Left ventricle myocardium inferior (tissue), 1 donor: Measurements from ENCODE around the gene PLSCR4. TPM values are rescaled to one million over a fixed set of nuclear protein-coding genes. Genes with fewer than 3 reads are reported as not detected.

Experiments used
- DNase-seq: peaks from one replicate; pipeline ENCODE4 v3.0.0-alpha.2; 2020
- H3K27ac ChIP-seq: fragments of 200-600 bp; replicated peaks from 2 replicates; pipeline ENCODE4 v1.8.0; 2021
- H3K27me3 ChIP-seq: fragments of 200-600 bp; 2 replicates; pipeline ENCODE4 v1.8.0; 2021; ENCODE audit warnings: low read depth
- H3K36me3 ChIP-seq: fragments of 200-600 bp; 2 replicates; pipeline ENCODE4 v1.8.0; 2021
- H3K4me1 ChIP-seq: fragments of 200-600 bp; 2 replicates; pipeline ENCODE4 v1.8.0; 2021
- H3K4me3 ChIP-seq: fragments of 200-600 bp; 2 replicates; pipeline ENCODE4 v1.8.0; 2021; ENCODE audit warnings: mild to moderate bottlenecking, moderate library complexity
- H3K9me3 ChIP-seq: fragments of 200-600 bp; replicated peaks from 2 replicates; pipeline ENCODE4 v1.8.0; 2021
- CTCF ChIP-seq: fragments of 200-600 bp; IDR thresholded peaks from 2 replicates; pipeline ENCODE4 v1.8.0; 2021; ENCODE audit warnings: antibody characterized with exemption, mild to moderate bottlenecking, borderline replicate concordance
- intact Hi-C: fragments of 100-400 bp; cut with micrococcal nuclease; formaldehyde crosslinking; loops from one replicate; pipeline ENCODE4 v1.11.0; 2022
- total RNA-seq: library from RNA; stranded (reverse); fragmentation: NEBNext Ultra II Directional; extraction: Animal tissue kit (Norgen Biotek cat#: 25700); gene quantifications from one replicate; pipeline ENCODE4 v1.2.1, GENCODE V29; 2021
- donor health status: DM: no; HTN: yes; CAD: no; lungs with severe emphysema.

PLSCR4 gene
- total RNA-seq, 1 donor from 2014 or later, result 12.1 TPM

- no peak for DNase-seq
- no peak for TF ChIP-seq CTCF
- Histone ChIP-seq H3K27me3 (no peaks in the 10 kb centered on the region), H3K4me1 (peaks cover 31% of the 10 kb centered on the region), H3K4me3 (no peak overlapping the region), H3K9me3 (no peaks in the 10 kb centered on the region), H3K27ac (no peak overlapping the region), H3K36me3 (no peaks in the 10 kb centered on the region)
- intact Hi-C loops, result no loop called here
Measured at GRCh38 chr3:146279013-146279412, 28.1 kb upstream of the PLSCR4 start.

GRCh38 chr3:146277953-146278631 lies 27.2 kb upstream of the PLSCR4 start:
- DNase-seq, result no peak
- peaks cover 32% of the 10 kb centered on the region for H3K4me1 ChIP-seq
- intact Hi-C loops, result no loop called here
- no peak for TF ChIP-seq CTCF
- no peaks in the 10 kb centered on the region for H3K27me3 ChIP-seq
- H3K4me3 ChIP-seq, result no peak overlapping the region
- H3K27ac ChIP-seq, result peak overlapping the region; percentile 56
- no peaks in the 10 kb centered on the region for H3K9me3 ChIP-seq
- H3K36me3 ChIP-seq, result no peaks in the 10 kb centered on the region

- no peak for TF ChIP-seq CTCF
- no peaks in the 10 kb centered on the region for H3K36me3 ChIP-seq
- intact Hi-C loops, result no loop called here
Measured at GRCh38 chr3:146275476-146275875, 24.6 kb upstream of the PLSCR4 start.

GRCh38 chr3:146274833-146275232 lies 23.9 kb upstream of the PLSCR4 start:
- peaks cover 32% of the 10 kb centered on the region for H3K4me1 ChIP-seq
- no peak for DNase-seq
- no peak for TF ChIP-seq CTCF
- peak overlapping the region; percentile 75 for H3K27ac ChIP-seq
- intact Hi-C loops, result no loop called here
- H3K36me3 ChIP-seq, result no peaks in the 10 kb centered on the region
- no peak overlapping the region for H3K4me3 ChIP-seq
- no peaks in the 10 kb centered on the region for H3K9me3 ChIP-seq
- no peaks in the 10 kb centered on the region for H3K27me3 ChIP-seq

More at GRCh38 chr3:146275476-146275875, 24.6 kb upstream of the PLSCR4 start:
- peak overlapping the region; percentile 75 for H3K27ac ChIP-seq
- no peaks in the 10 kb centered on the region for H3K27me3 ChIP-seq
- no peaks in the 10 kb centered on the region for H3K9me3 ChIP-seq
- H3K4me3 ChIP-seq, result no peak overlapping the region
- no peak for DNase-seq
- H3K4me1 ChIP-seq, result peaks cover 32% of the 10 kb centered on the region

GRCh38 chr3:146273721-146274407 lies 23.0 kb upstream of the PLSCR4 start:
- no peaks in the 10 kb centered on the region for H3K36me3 ChIP-seq
- H3K4me3 ChIP-seq, result no peak overlapping the region
- TF ChIP-seq CTCF, result no peak
- intact Hi-C loops, result no loop called here
- DNase-seq, result no peak
- peaks cover 31% of the 10 kb centered on the region for H3K4me1 ChIP-seq
- H3K27ac ChIP-seq, result peak overlapping the region; percentile 75
- no peaks in the 10 kb centered on the region for H3K27me3 ChIP-seq
- no peaks in the 10 kb centered on the region for H3K9me3 ChIP-seq
